Tibial artery (tissue), 4 donors: ENCODE data around the gene FOXN4.

Source experiments
- DNase-seq, 2 donors: peaks; one replicate each; pipeline ENCODE4 v3.0.0-alpha.2; 2019
- H3K27ac ChIP-seq, 2 donors: fragments of 200-600 bp; sonication (generic) in 1 of 2; 1 replicate in 1 of 2; 2 replicates in 1 of 2; pipeline ENCODE4 v1.5.1; 2018 to 2019; ENCODE audit warnings: mild to moderate bottlenecking in 1 of 2
- H3K27me3 ChIP-seq, 2 donors: fragments of 200-600 bp; sonication (generic) in 1 of 2; one replicate each; pipeline versions ENCODE4 v1.5.1 to v1.6.0; 2016 to 2019
- H3K36me3 ChIP-seq, 3 donors: fragments of 200-600 bp; sonication (generic) in 2 of 3; one replicate each; pipeline ENCODE4 v1.5.1; 2016 to 2019; ENCODE audit warnings: mild to moderate bottlenecking in 2 of 3
- H3K4me1 ChIP-seq, 4 donors: fragments of 200-600 bp; sonication (generic) in 2 of 4; 1 replicate in 3 of 4; 2 replicates in 1 of 4; pipeline ENCODE4 v1.5.1; 2016 to 2019
- H3K4me3 ChIP-seq, 2 donors: fragments of 200-600 bp; sonication (generic) in 1 of 2; 1 replicate in 1 of 2; 2 replicates in 1 of 2; pipeline ENCODE4 v1.5.1; 2018 to 2019; ENCODE audit warnings: mild to moderate bottlenecking in 2 of 2
- H3K9me3 ChIP-seq, 3 donors: fragments of 200-600 bp; sonication (generic) in 1 of 3; one replicate each; pipeline ENCODE4 v1.5.1; 2016 to 2019
- intact Hi-C: fragments of 100-400 bp; cut with DNase I; formaldehyde crosslinking; loops from one replicate; pipeline ENCODE4 v1.15.0; 2023; ENCODE audit warnings: low total_unique reads
- TF ChIP-seq, protein P1 (sequence below), 2 experiments: fragments of 200-600 bp in 1 of 2; fragments of 450-650 bp in 1 of 2; IDR thresholded peaks; one replicate each; pipeline ENCODE4 v1.5.1; 2017 to 2019; ENCODE audit warnings: antibody characterized with exemption in 2 of 2, mild to moderate bottlenecking in 1 of 2, moderate library complexity in 1 of 2

FOXN4 gene

DNA sequence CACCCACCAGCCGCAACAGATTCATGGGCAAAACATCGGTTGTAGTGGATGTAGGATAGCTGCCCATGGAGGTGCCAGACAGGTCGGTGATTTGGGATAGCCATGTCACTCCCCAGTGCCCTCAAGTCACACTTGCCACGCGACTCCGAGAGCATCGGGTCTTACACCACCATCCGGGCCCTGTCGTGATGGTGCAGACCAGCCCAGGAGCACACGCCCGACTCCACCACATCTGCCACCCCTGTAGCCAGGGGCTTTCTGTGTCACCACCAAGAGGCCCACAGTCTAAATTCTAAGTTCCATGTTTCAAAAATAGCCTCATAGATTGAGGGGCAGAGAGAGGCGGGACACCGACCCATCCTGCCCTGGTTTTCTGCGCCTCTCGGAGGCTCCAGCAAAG lies 18.0 kb downstream of the FOXN4 start:
- H3K9me3 ChIP-seq: no peaks in the 10 kb centered on the region
- peaks cover 0 to 14% (median 9%) of the 10 kb centered on the region in 4 donors for H3K4me1 ChIP-seq
- H3K36me3 ChIP-seq: no peaks in the 10 kb centered on the region
- H3K27me3 ChIP-seq: peaks cover 0 to 23% of the 10 kb centered on the region in 2 donors
- H3K27ac ChIP-seq: no peak overlapping the region
- intact Hi-C loops: no loop called here
- no peak for DNase-seq
- TF ChIP-seq, protein P1, sequence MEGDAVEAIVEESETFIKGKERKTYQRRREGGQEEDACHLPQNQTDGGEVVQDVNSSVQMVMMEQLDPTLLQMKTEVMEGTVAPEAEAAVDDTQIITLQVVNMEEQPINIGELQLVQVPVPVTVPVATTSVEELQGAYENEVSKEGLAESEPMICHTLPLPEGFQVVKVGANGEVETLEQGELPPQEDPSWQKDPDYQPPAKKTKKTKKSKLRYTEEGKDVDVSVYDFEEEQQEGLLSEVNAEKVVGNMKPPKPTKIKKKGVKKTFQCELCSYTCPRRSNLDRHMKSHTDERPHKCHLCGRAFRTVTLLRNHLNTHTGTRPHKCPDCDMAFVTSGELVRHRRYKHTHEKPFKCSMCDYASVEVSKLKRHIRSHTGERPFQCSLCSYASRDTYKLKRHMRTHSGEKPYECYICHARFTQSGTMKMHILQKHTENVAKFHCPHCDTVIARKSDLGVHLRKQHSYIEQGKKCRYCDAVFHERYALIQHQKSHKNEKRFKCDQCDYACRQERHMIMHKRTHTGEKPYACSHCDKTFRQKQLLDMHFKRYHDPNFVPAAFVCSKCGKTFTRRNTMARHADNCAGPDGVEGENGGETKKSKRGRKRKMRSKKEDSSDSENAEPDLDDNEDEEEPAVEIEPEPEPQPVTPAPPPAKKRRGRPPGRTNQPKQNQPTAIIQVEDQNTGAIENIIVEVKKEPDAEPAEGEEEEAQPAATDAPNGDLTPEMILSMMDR (IDR thresholded peaks at IDR 0.05): no peak
- H3K4me3 ChIP-seq: peak overlapping the region; percentile 23 to 51

DNA sequence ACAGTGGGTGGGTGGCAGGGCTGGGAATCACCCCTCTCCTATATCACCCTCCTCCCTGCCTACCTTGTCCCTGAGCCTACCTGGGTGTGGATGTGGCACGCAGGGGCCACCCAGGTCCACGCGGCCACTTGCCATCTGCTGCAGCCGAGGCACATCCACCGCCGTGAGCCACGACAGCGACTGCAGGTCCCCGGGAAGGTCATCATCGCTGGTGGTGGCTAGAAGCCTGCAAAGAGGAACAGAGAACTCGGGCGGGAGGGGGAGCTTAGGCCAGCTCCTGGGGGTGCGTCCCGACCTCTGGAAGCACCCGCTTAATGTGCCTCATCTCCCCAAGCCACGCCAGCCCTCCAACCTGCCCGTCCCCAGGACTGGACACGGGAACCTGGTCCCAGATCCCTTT lies 19.0 kb downstream of the FOXN4 start:
- intact Hi-C loops: no loop called here
- DNase-seq: no peak

DNA sequence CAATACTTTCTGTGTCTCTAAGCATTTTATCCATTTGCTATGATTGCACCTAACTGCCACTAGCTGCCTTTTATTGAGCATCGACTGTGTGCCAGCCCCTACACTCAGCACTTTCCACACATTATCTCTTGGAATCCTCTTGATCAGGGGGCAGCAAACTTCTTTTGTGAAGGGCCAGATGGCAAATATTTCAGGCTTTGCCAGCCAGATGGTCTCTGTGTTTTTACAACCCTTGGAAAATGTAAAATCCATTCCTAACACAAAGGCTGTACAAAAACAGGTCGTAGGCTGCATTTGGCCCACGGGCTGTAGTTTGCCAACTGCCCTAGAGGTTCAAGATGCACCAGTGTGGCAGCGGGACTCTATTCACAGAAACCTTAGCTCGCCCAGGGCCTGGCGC lies 19.5 kb downstream of the FOXN4 start:
- intact Hi-C loops: no loop called here
- Histone ChIP-seq H3K4me3 (no peak overlapping the region), H3K9me3 (no peaks in the 10 kb centered on the region), H3K4me1 (peaks cover 0 to 14% (median 9%) of the 10 kb centered on the region in 4 donors), H3K36me3 (no peaks in the 10 kb centered on the region), H3K27ac (no peak overlapping the region), H3K27me3 (peaks cover 0 to 20% of the 10 kb centered on the region in 2 donors)
- DNase-seq: no peak
- TF ChIP-seq, protein P1 (IDR thresholded peaks at IDR 0.05): no peak

More for the DNA sequence above, 19.0 kb downstream of the FOXN4 start:
- H3K27me3 ChIP-seq: peaks cover 0 to 21% of the 10 kb centered on the region in 2 donors
- peaks cover 0 to 14% (median 9%) of the 10 kb centered on the region in 4 donors for H3K4me1 ChIP-seq
- H3K27ac ChIP-seq: no peak overlapping the region
- H3K4me3 ChIP-seq: no peak overlapping the region
- H3K36me3 ChIP-seq: no peaks in the 10 kb centered on the region
- no peaks in the 10 kb centered on the region for H3K9me3 ChIP-seq
- TF ChIP-seq, protein P1 (IDR thresholded peaks at IDR 0.05): no peak

DNA sequence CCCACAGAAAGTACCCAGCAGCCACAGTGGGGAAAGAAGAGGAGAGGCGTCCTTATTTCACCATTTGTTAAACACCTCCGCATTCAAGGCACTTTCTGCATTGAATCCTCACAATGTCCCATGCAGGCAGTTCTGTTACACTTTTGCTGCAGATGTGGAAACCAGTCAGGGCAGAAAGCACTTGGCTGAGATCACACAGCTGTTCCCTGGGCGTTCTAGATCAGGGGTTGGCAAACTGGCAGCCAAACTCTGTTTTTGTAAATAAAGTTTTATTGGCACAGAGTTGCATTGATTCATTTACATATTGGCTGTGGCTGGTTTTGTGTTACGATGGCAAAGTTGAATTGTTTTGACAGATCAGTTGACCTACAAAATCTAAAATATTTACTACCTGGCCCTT lies 20.1 kb downstream of the FOXN4 start:
- Histone ChIP-seq H3K27ac (no peak overlapping the region), H3K4me1 (peaks cover 0 to 14% (median 9%) of the 10 kb centered on the region in 4 donors), H3K4me3 (no peak overlapping the region), H3K27me3 (peaks cover 0 to 14% of the 10 kb centered on the region in 2 donors), H3K36me3 (no peaks in the 10 kb centered on the region), H3K9me3 (no peaks in the 10 kb centered on the region)
- intact Hi-C loops: no loop called here
- TF ChIP-seq, protein P1 (IDR thresholded peaks at IDR 0.05): no peak
- DNase-seq: no peak

DNA sequence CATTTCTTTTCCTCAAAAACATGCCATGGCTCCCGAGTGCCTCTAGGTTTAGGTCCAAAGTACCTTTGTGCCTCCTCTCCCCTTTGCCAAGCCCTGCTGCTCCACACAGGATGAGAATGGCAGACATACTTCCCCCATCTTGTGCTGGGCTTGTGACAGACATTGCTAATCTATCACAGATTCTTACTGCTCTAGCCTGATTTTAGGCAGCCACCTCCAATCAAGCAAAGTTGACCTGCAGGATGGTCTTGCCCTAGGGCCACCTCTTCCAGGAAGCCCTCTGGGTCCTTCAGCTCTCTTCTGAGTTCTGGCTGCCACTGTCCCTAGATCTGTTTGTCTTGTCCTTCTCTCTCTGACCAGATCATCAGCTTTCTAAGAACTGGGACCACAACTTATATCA lies 20.5 kb downstream of the FOXN4 start:
- peaks cover 0 to 10% of the 10 kb centered on the region in 2 donors for H3K27me3 ChIP-seq
- H3K4me1 ChIP-seq: peaks cover 0 to 14% (median 9%) of the 10 kb centered on the region in 4 donors
- TF ChIP-seq, protein P1 (IDR thresholded peaks at IDR 0.05): no peak
- no peaks in the 10 kb centered on the region for H3K36me3 ChIP-seq
- H3K9me3 ChIP-seq: no peaks in the 10 kb centered on the region
- DNase-seq: no peak
- no peak overlapping the region for H3K27ac ChIP-seq
- no peak overlapping the region for H3K4me3 ChIP-seq
- intact Hi-C loops: no loop called here
